ENCODE data around the gene WDFY2.

DNA sequence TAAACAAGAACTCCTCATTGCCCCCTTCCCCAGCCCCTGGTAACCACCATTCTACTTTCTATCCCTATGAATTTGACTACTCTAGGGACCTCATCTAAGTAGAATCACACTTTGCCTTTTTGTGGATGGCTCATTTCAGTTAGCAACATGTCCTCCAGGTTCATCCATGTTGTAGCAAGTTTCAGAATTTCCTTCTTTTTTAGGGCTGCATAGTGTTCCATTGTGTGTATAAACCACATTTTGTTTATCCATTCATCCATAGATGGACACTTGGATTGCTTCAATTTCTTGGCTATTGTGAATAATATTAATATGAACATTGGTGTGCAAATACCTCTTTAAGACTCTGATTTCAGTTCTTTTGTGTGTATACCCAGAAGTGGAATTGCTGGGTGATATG, 224.5 kb downstream of the WDFY2 start:
- TF ChIP-seq, protein P1, sequence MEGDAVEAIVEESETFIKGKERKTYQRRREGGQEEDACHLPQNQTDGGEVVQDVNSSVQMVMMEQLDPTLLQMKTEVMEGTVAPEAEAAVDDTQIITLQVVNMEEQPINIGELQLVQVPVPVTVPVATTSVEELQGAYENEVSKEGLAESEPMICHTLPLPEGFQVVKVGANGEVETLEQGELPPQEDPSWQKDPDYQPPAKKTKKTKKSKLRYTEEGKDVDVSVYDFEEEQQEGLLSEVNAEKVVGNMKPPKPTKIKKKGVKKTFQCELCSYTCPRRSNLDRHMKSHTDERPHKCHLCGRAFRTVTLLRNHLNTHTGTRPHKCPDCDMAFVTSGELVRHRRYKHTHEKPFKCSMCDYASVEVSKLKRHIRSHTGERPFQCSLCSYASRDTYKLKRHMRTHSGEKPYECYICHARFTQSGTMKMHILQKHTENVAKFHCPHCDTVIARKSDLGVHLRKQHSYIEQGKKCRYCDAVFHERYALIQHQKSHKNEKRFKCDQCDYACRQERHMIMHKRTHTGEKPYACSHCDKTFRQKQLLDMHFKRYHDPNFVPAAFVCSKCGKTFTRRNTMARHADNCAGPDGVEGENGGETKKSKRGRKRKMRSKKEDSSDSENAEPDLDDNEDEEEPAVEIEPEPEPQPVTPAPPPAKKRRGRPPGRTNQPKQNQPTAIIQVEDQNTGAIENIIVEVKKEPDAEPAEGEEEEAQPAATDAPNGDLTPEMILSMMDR (IDR thresholded peaks at IDR 0.05): no peak
- no peak for TF ChIP-seq POLR2A (IDR thresholded peaks at IDR 0.05)
